OCI-LY1 (cell line): ENCODE results near the gene TENT4A.

Experiments
- EZH2 ChIP-seq: fragments of 200-600 bp; sonication (generic), shearing (Covaris generic); IDR thresholded peaks from 2 replicates; pipeline ENCODE4 v1.8.0; 2017; ENCODE audit warnings: borderline replicate concordance, mixed run types, mild to moderate bottlenecking, antibody characterized with exemption, low read length, moderate library complexity, mixed read lengths
- TF ChIP-seq, protein P1 (sequence below): fragments of 200-600 bp; sonication (generic), shearing (Covaris generic); IDR thresholded peaks from 2 replicates; pipeline ENCODE4 v1.5.1; 2017; ENCODE audit warnings: mild to moderate bottlenecking, antibody characterized with exemption, low read length, moderate library complexity, mixed read lengths

DNA sequence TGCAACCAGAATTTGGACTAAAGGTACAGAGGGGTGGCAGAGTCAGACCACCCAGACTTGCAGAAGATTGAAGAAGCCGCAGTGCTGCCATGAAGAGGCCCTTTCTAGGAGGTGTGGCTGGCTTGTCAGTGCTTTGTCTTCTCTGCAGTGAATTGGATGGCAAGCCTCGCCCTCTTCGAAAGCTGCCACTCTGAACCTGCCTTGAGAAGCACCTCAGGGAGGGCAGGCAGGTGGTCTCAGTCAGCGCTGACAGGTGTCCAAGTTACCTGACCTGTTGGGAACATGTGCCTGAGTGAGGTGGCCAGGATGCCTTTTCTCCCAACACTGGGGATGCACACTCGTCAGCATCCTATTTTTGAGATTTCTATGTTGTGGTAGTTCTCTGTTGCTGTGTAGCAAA, 6.2 kb downstream of the TENT4A start:
- TF ChIP-seq, protein P1, sequence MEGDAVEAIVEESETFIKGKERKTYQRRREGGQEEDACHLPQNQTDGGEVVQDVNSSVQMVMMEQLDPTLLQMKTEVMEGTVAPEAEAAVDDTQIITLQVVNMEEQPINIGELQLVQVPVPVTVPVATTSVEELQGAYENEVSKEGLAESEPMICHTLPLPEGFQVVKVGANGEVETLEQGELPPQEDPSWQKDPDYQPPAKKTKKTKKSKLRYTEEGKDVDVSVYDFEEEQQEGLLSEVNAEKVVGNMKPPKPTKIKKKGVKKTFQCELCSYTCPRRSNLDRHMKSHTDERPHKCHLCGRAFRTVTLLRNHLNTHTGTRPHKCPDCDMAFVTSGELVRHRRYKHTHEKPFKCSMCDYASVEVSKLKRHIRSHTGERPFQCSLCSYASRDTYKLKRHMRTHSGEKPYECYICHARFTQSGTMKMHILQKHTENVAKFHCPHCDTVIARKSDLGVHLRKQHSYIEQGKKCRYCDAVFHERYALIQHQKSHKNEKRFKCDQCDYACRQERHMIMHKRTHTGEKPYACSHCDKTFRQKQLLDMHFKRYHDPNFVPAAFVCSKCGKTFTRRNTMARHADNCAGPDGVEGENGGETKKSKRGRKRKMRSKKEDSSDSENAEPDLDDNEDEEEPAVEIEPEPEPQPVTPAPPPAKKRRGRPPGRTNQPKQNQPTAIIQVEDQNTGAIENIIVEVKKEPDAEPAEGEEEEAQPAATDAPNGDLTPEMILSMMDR: no peak
- TF ChIP-seq EZH2: no peak
